H1 (cell line): ENCODE data around the gene INHBB. TPM values are rescaled to one million over a fixed set of nuclear protein-coding genes. Genes with fewer than 3 reads are reported as not detected.

ENCODE experiments used
- CTCF ChIA-PET: fragments of 300-600 bp; sonication (Branson Sonifier 250); formaldehyde crosslinking; loops from one replicate; lab custom pipeline; 2021; ENCODE audit not compliant: partially characterized antibody; lab: Charles Lee
- POLR2A ChIA-PET: fragments of 300-600 bp; sonication (Branson Sonifier 250); formaldehyde crosslinking; loops from one replicate; lab custom pipeline; 2021; ENCODE audit warnings: inconsistent platforms; ENCODE audit not compliant: partially characterized antibody; lab: Charles Lee
- DNase-seq, 2 experiments: peaks; one replicate each; pipeline versions ENCODE4 v3.0.0 to v3.0.0-alpha.2; 2010 to 2022; ENCODE audit warnings: low spot score in 2 of 2, low read depth in 1 of 2, mixed read lengths in 1 of 2
- FAIRE-seq: peaks from 2 replicates; lab custom pipeline; 2011; peaks lifted over from hg19 to GRCh38; lab: Jason Lieb, UNC
- H2AFZ ChIP-seq: 2 replicates; pipeline ENCODE4 v1.8.1; 2012; ENCODE audit warnings: low read length, inconsistent platforms
- H2AK5ac ChIP-seq: 2 replicates; pipeline ENCODE4 v1.6.1; 2013; ENCODE audit warnings: low read depth, low read length
- H2BK120ac ChIP-seq: replicated peaks from 2 replicates; pipeline ENCODE3; 2013; ENCODE audit warnings: low read depth, low read length, inconsistent platforms
- H2BK12ac ChIP-seq: 2 replicates; pipeline ENCODE4 v1.6.1; 2013; ENCODE audit warnings: low read depth, low read length
- H2BK15ac ChIP-seq: 2 replicates; pipeline ENCODE4 v1.6.1; 2013; ENCODE audit warnings: low read length
- H2BK20ac ChIP-seq: 2 replicates; pipeline ENCODE4 v1.6.1; 2013; ENCODE audit warnings: low read length
- H2BK5ac ChIP-seq: 2 replicates; pipeline ENCODE4 v1.6.1; 2013; ENCODE audit warnings: low read depth, low read length
- H3K14ac ChIP-seq: 2 replicates; pipeline ENCODE4 v1.6.1; 2013; ENCODE audit warnings: inconsistent platforms; ENCODE audit not compliant: insufficient read length
- H3K18ac ChIP-seq: 2 replicates; pipeline ENCODE4 v1.6.1; 2013; ENCODE audit warnings: low read length; ENCODE audit errors: extremely low read depth
- H3K23ac ChIP-seq: 2 replicates; pipeline ENCODE4 v1.6.1; 2013; ENCODE audit warnings: inconsistent platforms; ENCODE audit not compliant: insufficient read length
- H3K23me2 ChIP-seq: 2 replicates; pipeline ENCODE4 v1.6.1; 2013; ENCODE audit warnings: low read depth, low read length
- H3K27ac ChIP-seq: 2 replicates; pipeline ENCODE4 v1.6.1; 2011; ENCODE audit warnings: low read depth, low read length, inconsistent platforms
- H3K27me3 ChIP-seq, 4 experiments: replicated peaks in 1 of 4; 1 replicate in 1 of 4; 2 replicates in 3 of 4; pipeline versions ENCODE4 v1.6.1 to v1.8.1; 2011 to 2013; ENCODE audit warnings: low read length in 3 of 4, mild to moderate bottlenecking in 3 of 4, inconsistent platforms in 2 of 4, mixed read lengths in 2 of 4, moderate library complexity in 1 of 4; ENCODE audit not compliant: control insufficient read depth in 3 of 4, insufficient read depth in 3 of 4; ENCODE audit errors: extremely low read depth in 1 of 4
- H3K36me3 ChIP-seq, 4 experiments: 2 replicates each; pipeline versions ENCODE4 v1.6.1 to v1.8.1; 2011 to 2013; ENCODE audit warnings: mild to moderate bottlenecking in 4 of 4, low read length in 3 of 4, moderate library complexity in 2 of 4, control low read depth in 1 of 4, inconsistent platforms in 1 of 4; ENCODE audit not compliant: insufficient read depth in 4 of 4, control insufficient read depth in 2 of 4
- H3K4ac ChIP-seq: replicated peaks from 2 replicates; pipeline ENCODE3; 2013; ENCODE audit warnings: low read length, low read depth, mixed read lengths, inconsistent platforms; ENCODE audit not compliant: insufficient read length
- H3K4me1 ChIP-seq, 4 experiments: replicated peaks in 1 of 4; 1 replicate in 1 of 4; 2 replicates in 3 of 4; pipeline versions ENCODE4 v1.6.1 to v1.8.1; 2011 to 2013; ENCODE audit warnings: low read length in 3 of 4, inconsistent platforms in 2 of 4, mixed read lengths in 1 of 4; ENCODE audit not compliant: insufficient read depth in 4 of 4, control insufficient read depth in 3 of 4
- H3K4me2 ChIP-seq, 2 experiments: 2 replicates each; pipeline versions ENCODE4 v1.6.1 to v1.8.1; 2011 to 2013; ENCODE audit warnings: low read depth in 2 of 2, low read length in 2 of 2, control low read depth in 1 of 2, inconsistent platforms in 1 of 2, mild to moderate bottlenecking in 1 of 2; ENCODE audit not compliant: insufficient read depth in 1 of 2
- H3K4me3 ChIP-seq, 4 experiments: fragments of 200-600, 300-600 bp in 1 of 4; sonication (generic), shearing (Covaris generic), sonication (Bioruptor Twin) in 1 of 4; 2 replicates each; pipeline versions ENCODE4 v1.5.1 to v1.8.1; 2011 to 2016; ENCODE audit warnings: low read length in 4 of 4, low read depth in 3 of 4, control low read depth in 2 of 4, inconsistent platforms in 2 of 4, mild to moderate bottlenecking in 2 of 4, mixed read lengths in 1 of 4, moderate library complexity in 1 of 4; ENCODE audit not compliant: insufficient read depth in 2 of 4; ENCODE audit errors: extremely low read depth in 1 of 4
- H3K56ac ChIP-seq: replicated peaks from 2 replicates; pipeline ENCODE3; 2013; ENCODE audit warnings: low read depth, mild to moderate bottlenecking, mixed read lengths, low read length, inconsistent platforms; ENCODE audit not compliant: insufficient read length
- H3K79me1 ChIP-seq: 2 replicates; pipeline ENCODE4 v1.6.1; 2013; ENCODE audit warnings: low read depth, low read length, control low read depth
- H3K79me2 ChIP-seq, 2 experiments: 2 replicates each; pipeline versions ENCODE4 v1.6.1 to v1.8.1; 2012 to 2013; ENCODE audit warnings: low read length in 2 of 2, mild to moderate bottlenecking in 2 of 2, inconsistent platforms in 1 of 2; ENCODE audit not compliant: insufficient read depth in 2 of 2, control insufficient read depth in 1 of 2
- H3K9ac ChIP-seq, 4 experiments: replicated peaks in 1 of 4; 1 replicate in 1 of 4; 2 replicates in 3 of 4; pipeline versions ENCODE4 v1.6.1 to v1.8.1; 2011 to 2013; ENCODE audit warnings: low read depth in 3 of 4, low read length in 3 of 4, control low read depth in 2 of 4, mild to moderate bottlenecking in 2 of 4, moderate library complexity in 2 of 4, inconsistent platforms in 1 of 4; ENCODE audit errors: extremely low read depth in 1 of 4
- H3K9me3 ChIP-seq, 2 experiments: 2 replicates each; pipeline versions ENCODE4 v1.6.1 to v1.8.1; 2012 to 2013; ENCODE audit warnings: mild to moderate bottlenecking in 2 of 2, moderate library complexity in 2 of 2, control low read depth in 1 of 2, inconsistent platforms in 1 of 2, low read depth in 1 of 2, low read length in 1 of 2, mixed read lengths in 1 of 2; ENCODE audit not compliant: insufficient read depth in 2 of 2
- H4K20me1 ChIP-seq, 2 experiments: replicated peaks in 1 of 2; 2 replicates each; pipeline versions ENCODE3 to v1.8.1; 2011 to 2013; ENCODE audit warnings: inconsistent platforms in 2 of 2, low read length in 2 of 2, mild to moderate bottlenecking in 1 of 2; ENCODE audit not compliant: insufficient read depth in 2 of 2, control insufficient read depth in 1 of 2
- H4K5ac ChIP-seq: 2 replicates; pipeline ENCODE4 v1.6.1; 2013; ENCODE audit warnings: low read length, low read depth, mixed read lengths, inconsistent platforms; ENCODE audit not compliant: insufficient read length
- H4K8ac ChIP-seq: 2 replicates; pipeline ENCODE4 v1.8.0; 2013; ENCODE audit warnings: mild to moderate bottlenecking, moderate library complexity, low read length, inconsistent platforms; ENCODE audit not compliant: insufficient read depth; ENCODE audit errors: extremely low read depth
- H4K91ac ChIP-seq: replicated peaks from 2 replicates; pipeline ENCODE3; 2013; ENCODE audit warnings: low read length, mixed read lengths, inconsistent platforms; ENCODE audit not compliant: insufficient read length
- NRF1 ChIP-seq: IDR thresholded peaks from 2 replicates; pipeline ENCODE4 v1.6.1; 2011; ENCODE audit warnings: mild to moderate bottlenecking, low read depth, low read length, improper control_type of control experiment
- SUZ12 ChIP-seq: fragments of 200-600 bp; sonication (generic); IDR thresholded peaks from 2 replicates; pipeline ENCODE4 v1.6.1; 2012; ENCODE audit warnings: mild to moderate bottlenecking, inconsistent platforms, low read length, moderate library complexity, mixed read lengths
- YY1 ChIP-seq: IDR thresholded peaks from 2 replicates; pipeline ENCODE4 v1.6.1; 2011; ENCODE audit warnings: low read depth, mild to moderate bottlenecking, low read length
- WGBS, 2 experiments: shearing (Covaris generic) in 1 of 2; methylation state at CpG; one replicate each; pipeline versions ENCODE4 v1.1.6 to v1.1.7; 2013 to 2015; ENCODE audit warnings: low lambda C conversion rate in 2 of 2, mixed read lengths in 2 of 2, inconsistent platforms in 1 of 2, low coverage in 1 of 2, missing lambda C conversion rate in 1 of 2; ENCODE audit not compliant: insufficient replicate concordance in 2 of 2, insufficient coverage in 1 of 2, insufficient read length in 1 of 2; ENCODE audit errors: extremely low coverage in 1 of 2, missing lambda C conversion rate in 1 of 2; 5-methylcytosine and 5-hydroxymethylcytosine counted together
- polyA plus RNA-seq, 7 experiments: library from polyadenylated mRNA; depleted of rRNA in 3 of 7; stranded (reverse) in 5 of 7; unstranded in 2 of 7; fragments of >200 nt in 5 of 7; fragments of 200-250 nt in 2 of 7; gene quantifications; 1 replicate in 5 of 7; 2 replicates in 1 of 7; 4 replicates in 1 of 7; pipeline versions ENCODE4 v1.2.1 to v1.2.3, GENCODE V29; 2011 to 2013; ENCODE audit warnings: missing spikeins in 2 of 7, mixed read lengths in 2 of 7
- total RNA-seq: library from RNA; stranded (reverse); fragmentation: NEBNext Ultra II Directional; extraction: Animal tissue kit (Norgen Biotek cat#: 25700); gene quantifications from 2 replicates; pipeline ENCODE4 v1.2.1, GENCODE V29; 2021
- TF ChIP-seq, protein P1 (sequence below): IDR thresholded peaks from 2 replicates; pipeline ENCODE4 v1.6.1; 2012; ENCODE audit warnings: inconsistent platforms

The INHBB gene
- total and polyA plus RNA-seq, 2 of the 8 experiments (the other 6 are each of a cell fraction or from before 2014, with no cell fraction given), result 0.30 to 0.32 TPM

DNA sequence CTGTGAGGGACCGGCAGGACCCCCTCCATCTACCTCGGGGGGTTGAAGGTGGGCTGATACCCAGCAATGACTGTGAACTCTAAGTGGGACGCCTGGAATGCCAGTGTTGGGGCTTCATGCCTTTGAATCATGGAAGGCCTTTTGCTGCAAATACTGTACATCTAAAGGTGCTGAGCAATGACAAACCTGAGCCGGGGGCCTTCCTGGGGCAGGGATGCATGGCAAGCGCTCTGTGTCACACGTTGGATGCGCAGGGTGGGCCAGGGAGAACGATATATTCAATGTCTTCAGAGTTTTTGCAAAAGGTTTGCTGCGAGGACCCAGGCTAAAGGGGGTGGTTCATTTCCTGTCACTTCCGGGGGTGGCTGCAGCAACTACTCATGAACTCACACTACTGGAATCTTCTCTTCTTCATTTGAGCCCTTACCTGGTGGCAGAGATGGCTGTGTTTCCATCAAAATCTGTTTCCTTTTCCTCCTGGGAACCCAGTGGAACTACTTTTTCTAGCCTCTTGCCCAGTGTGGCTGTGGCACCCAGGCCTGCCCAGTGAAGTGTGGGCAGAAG lies 24.1 kb upstream of the INHBB start:
- Histone ChIP-seq H4K91ac (no peak overlapping the region), H3K27me3 (no peaks in the 10 kb centered on the region; a peak in 2 of 7 replicates), H3K4me3 (no peak overlapping the region), H2BK5ac (no peak overlapping the region), H4K20me1 (no peaks in the 10 kb centered on the region), H3K14ac (no peak overlapping the region), H2AK5ac (no peak overlapping the region), H3K18ac (no peak overlapping the region), H3K36me3 (no peaks in the 10 kb centered on the region), H3K23me2 (no peaks in the 10 kb centered on the region; the same call in 1 of the 2 replicates), H3K56ac (no peak overlapping the region), H2BK20ac (no peak overlapping the region), H3K4me1 (no peaks in the 10 kb centered on the region; a peak in 1 of 7 replicates), H3K4ac (no peak overlapping the region), H2AFZ (no peak overlapping the region), H3K9me3 (no peaks in the 10 kb centered on the region), H2BK120ac (no peak overlapping the region), H4K8ac (no peak overlapping the region), H3K9ac (no peak overlapping the region), H3K4me2 (no peak overlapping the region), H3K79me2 (no peaks in the 10 kb centered on the region), H3K27ac (no peak overlapping the region), H3K79me1 (no peaks in the 10 kb centered on the region), H2BK12ac (no peak overlapping the region), H3K23ac (no peak overlapping the region), H2BK15ac (no peak overlapping the region), H4K5ac (no peak overlapping the region)
- TF ChIP-seq SUZ12 (no peak), YY1 (no peak), NRF1 (no peak)
- TF ChIP-seq, protein P1, sequence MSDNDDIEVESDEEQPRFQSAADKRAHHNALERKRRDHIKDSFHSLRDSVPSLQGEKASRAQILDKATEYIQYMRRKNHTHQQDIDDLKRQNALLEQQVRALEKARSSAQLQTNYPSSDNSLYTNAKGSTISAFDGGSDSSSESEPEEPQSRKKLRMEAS, result no peak
- CTCF ChIA-PET, result interaction anchor here (6.5 kb wide), 1 partner anchor 9 kb away, joined by 48 read pairs; no protein-coding TSS in a partner anchor
- 90% methylated on average over 10 of the region's 10 CpGs; no CpG with 5 or more reads in 1 of the 2 experiments for WGBS, 2 experiments
- POLR2A ChIA-PET, result no interaction called here
- DNase-seq (no peak), FAIRE-seq (no peak)
